GM11168 (cell line): ENCODE data around the gene EXOC4.

Source experiments
- in situ Hi-C: fragments of 300-500 bp; cut with MboI; formaldehyde crosslinking; loops from one replicate; pipeline ENCODE4 v1.12.0; 2022; ENCODE audit warnings: low sequenced_read_pairs; ENCODE audit not compliant: unreplicated experiment

Gene EXOC4

DNA sequence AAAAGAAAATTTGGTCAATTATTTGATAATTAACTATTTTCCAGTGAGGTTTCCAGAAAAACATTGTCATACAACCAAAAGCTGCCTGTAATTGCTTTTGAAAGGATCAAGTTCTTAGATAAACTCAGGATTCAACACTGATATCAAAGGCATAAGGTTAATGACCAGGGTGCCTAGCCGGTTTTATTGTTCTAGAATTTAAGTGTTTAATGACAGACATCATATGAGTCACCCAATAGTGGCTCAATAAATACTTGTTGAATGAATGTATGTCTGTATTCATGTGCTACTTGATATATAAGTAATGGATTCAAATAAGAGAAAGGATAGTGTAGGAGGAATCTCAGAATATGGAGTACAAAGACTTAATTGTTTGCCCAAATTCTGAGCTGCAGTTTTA lies 678.2 kb downstream of the EXOC4 start:
- in situ Hi-C loops, result no loop called here

DNA sequence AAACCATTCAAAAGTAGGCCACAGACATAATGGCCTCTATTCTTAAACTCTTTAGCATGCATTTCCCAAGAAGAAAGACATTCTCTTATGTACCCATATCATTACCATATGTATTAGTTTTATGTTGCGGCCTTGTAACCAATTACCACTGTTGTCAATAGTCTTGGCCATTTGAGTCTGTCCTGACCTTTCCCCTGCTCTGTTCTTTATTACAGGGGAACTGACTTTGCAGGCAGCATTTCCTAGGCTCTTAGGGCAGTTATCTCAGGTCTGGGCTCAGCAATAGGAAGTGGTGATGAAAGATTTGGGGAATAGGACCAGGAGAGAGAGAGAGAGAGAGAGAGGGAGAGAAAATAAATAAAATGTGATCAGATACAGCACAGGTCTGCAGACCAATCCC lies 679.7 kb downstream of the EXOC4 start:
- in situ Hi-C loops, result no loop called here

DNA sequence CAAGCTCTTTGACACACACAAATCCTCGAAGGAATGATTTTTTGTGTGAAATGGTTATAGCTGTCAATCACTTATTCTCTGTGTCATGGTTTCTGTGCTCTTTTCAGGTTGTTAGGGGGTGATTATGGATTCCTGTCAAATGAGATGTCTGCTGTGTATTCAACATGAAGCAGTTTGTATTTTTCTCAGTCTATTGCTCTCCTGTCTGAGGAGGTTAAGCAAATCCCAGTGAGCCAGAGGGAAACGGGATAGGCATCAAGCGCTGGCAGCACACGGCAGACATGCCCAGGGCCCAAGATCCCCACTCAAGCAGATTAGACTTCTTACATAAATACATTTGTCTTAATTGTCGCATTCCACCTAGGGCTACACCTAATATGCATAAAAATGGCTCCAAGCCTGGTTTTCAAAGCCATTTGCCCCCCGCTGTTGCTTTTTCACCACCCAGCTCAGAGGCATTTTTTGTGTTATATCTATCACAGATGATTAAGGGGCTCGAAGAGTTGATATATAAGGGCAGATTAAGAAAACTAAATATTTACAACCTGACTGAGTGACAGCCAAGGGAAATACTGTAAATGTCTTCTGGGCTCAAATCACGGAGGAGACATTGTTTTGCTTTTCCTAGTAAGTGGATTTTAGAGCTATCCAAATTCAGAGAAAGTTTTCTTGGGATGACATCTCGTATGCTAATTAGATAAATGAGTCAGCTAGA lies 681.5 kb downstream of the EXOC4 start:
- in situ Hi-C loops, result no loop called here

DNA sequence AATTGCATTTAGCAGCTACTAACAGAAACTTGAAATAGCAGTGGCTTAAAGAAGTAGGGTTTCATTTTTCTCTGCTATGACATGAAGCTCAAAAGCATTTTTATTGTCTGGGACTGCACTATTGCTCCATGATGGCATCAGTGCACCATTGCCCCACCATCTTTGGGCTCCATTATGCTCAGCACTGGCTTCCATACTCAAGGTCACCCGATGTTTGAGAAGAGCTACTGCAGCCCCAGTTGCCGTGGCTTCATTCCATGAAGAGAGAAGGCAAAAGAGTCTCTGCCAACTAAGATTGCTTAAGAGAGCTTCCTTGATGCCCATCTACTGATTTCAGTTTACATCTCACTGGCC lies 682.1 kb downstream of the EXOC4 start:
- in situ Hi-C loops, result no loop called here

DNA sequence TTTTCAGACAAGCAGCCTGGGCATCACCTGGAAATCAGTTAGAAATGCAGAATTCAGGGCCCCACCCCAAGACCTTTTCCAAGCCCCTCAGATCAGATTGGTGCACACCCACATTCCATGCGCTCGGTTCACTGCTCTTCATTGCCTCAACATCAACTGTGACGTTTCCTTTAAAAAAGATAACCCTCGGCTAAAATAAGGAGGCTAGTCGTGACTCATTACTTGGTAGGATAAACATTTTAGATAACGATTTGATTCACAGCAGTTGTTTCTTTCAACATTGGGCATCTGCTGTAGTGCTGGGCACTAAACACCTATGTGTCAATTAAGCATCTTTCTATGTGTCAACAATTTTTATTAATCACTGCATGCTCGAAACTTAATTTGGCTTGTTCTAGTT lies 683.2 kb downstream of the EXOC4 start:
- in situ Hi-C loops, result no loop called here

DNA sequence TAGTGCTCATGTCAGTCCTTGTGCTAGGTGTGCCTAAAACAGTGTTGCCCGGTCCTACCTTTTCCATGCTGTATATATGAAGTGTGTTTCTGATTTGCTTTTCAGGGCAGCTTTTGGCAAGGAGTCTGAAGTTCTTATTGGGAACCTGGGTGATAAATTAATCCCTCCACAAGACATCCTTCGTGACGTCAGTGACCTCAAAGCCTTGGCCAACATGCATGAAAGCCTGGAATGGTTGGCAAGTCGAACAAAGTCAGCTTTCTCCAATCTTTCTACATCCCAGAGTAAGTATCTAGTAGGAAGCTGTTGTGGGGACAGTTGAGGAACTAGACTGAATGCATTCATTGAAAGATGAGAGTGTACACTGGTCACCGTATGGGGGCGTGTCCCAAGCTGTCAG lies 684.9 kb downstream of the EXOC4 start:
- in situ Hi-C loops, result no loop called here

DNA sequence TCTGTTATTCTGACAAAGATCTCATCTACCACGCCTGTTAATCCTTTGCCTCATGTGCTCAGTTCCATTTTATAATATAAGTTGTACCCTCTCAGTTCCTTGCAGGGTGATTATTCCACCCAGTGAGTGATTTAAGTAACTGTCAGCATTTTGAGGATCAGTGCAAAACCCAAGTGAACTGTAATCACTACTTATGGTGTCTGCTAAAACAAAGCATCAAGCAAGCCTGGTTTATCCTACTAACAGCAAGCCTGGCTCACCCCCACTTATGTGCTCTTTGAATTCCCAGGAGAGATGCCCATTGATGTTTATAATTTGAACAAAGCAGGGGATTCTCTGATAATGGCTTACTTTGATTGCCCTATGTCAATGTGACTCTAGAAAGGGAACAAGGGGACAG lies 687.5 kb downstream of the EXOC4 start:
- in situ Hi-C loops, result no loop called here

DNA sequence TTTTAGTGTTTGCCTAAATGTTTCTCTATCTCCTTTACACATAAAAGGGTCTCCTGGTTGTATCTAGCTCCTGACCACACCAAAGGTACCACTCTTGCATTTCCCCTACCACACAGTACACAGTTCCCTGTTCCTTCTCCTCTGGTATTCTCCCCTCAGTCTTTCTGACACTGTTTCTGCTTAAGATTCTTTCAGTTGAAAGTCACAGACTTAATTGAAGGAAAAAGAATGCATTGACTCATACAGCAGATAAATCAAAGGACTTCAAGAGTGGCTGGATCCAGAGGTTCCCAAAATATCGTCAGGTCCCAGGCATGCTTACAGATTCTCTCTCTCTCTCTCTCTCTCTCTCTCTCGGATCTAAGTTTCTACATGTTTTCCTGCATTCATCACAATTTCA lies 688.6 kb downstream of the EXOC4 start:
- in situ Hi-C loops, result no loop called here

DNA sequence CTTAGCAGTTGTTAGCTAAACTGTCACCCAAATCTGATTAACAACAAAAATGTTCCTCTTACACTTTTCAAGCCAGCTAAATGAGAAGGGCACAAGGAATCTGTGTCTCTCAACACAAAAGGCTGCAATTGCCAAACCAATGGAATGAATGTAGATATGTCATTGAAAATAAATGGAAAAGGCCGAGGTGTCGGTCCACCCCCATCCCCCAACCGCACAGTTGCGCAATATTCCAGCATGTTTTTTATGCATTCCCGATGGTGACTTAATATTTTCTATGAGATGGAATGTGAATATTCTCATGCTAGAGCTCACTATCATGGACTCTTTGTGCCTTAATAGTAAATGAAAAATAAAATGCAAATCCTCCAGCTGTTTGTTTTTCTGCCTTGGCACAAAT lies 692.6 kb downstream of the EXOC4 start:
- in situ Hi-C loops, result no loop called here

DNA sequence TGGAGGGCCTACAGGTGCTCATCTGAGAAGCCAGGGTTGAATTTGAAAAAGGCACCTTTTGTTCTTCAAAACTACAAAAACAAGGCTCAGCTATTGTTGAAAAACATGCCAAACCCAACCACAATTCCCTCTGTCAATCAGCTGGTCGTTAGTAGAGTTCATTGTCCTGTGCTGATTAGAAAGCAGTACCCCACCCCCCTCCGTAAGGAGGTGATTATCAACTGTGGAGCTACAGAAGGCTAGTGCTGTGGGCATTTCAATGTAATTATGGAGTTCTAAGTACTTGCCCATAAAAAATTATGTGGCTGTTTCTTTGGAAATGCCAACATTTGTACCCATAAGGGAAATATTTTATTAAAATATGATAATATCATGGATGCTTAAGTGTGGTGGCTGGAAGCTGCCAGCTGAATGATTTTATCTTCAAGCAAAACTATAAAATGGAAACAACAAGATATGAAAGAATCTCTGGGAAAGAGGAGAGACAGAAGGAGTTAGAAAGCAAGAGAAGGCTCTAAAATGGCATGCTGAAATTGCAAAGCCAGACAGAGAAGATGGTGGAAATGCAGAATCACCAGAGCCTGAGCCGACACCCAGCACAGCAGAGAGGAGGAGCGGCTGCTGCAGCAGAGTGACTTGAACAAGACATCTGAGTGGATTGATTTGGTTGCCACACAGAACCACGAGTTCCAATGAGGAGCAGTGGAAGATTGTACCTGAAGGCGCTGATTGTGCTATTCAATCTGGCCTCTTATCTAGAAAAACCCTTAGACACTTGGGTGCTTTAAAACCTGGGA lies 694.8 kb downstream of the EXOC4 start:
- in situ Hi-C loops, result no loop called here

DNA sequence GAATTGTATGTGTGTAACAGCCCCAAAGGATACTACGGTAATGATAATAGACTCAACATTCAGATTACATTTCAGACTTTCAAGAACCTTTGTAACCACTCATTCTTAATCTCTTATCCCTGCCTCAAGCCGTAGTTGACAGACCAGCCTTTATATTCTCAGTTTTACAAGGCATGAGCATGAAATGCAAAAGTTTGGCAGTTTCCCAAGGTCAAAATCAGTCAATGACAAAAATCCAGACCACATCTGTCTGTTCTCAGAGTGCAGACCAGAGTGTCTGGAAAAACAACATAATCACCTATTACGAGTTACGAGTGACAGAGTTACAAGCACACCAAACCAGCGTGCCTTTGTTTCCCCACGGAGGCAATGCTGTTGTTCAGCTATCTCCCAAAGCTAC lies 695.7 kb downstream of the EXOC4 start:
- in situ Hi-C loops, result no loop called here

DNA sequence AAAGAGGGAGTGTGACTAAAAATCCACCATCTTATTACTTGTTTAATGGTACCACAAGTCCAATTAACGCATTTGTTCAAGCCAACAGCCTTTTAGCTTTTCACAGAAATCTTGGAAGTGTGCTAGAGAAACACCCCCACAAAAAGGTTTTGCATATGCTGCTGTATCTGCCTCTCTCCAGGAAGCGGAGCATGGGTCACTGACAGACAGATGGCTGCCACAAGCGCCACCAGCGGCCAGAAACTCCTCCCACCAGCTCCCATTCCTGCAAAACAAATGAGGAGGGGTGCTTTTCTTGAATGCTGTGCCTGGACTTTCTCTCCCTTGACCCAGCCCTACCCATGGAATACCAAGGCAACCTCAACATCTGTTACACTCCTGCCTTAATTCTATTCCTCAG lies 698.0 kb downstream of the EXOC4 start:
- in situ Hi-C loops, result no loop called here

DNA sequence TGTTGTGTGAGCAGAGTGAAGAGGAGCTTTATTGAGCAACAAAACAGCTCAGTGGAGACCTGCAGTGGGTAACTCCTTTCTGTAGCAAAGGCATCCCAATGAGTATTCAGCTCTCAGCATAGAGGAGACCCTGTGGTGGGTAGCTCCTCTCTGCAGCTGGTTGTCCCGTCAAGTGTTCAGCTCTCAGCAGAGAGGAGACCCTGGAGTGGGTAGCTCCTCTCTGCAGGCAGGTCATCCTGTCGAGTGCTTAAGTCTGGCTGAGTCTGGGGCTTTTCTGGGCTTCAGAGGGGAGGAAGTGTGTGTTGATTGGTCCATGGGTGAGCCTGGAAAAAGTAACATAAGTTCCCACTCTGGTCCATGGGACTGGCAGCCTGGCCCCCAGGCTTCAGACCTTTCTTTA lies 702.3 kb downstream of the EXOC4 start:
- in situ Hi-C loops, result no loop called here

DNA sequence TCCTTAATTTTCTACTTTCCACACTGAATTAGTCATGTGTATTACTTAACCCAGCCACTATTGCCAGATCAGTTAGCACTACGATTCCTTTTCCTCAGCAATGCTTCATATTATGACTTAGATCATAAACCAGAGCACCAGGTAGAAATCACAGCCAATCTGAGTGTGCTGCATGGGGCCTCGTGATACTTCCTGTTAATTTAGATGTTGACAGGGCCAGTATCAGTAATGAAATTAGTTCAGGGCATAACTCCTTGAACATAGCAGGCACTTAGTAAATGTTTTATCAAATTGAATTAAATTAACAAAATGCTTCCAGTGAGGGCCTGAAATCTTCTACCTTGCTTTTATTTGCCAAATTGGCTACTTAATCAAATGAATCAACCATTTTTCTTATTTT lies 705.0 kb downstream of the EXOC4 start:
- in situ Hi-C loops, result no loop called here

DNA sequence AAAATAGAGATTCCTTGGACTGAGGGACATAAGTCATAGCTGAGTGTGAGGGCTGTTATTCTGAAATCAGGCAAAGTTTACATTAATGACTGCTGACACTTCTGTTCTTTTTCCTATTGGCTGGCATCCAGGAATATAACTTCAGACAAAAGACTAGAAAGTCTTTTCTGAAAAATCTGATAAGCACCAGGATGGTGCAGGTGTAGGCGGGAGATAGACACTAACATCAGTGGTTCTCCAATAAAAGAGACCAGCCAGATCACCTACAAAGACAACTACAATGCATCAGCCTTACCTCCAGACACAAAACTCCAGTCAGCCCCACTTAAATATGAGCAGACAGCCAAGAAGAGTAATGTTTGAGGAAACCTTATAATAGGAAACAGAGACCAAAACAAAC lies 705.9 kb downstream of the EXOC4 start:
- in situ Hi-C loops, result no loop called here

DNA sequence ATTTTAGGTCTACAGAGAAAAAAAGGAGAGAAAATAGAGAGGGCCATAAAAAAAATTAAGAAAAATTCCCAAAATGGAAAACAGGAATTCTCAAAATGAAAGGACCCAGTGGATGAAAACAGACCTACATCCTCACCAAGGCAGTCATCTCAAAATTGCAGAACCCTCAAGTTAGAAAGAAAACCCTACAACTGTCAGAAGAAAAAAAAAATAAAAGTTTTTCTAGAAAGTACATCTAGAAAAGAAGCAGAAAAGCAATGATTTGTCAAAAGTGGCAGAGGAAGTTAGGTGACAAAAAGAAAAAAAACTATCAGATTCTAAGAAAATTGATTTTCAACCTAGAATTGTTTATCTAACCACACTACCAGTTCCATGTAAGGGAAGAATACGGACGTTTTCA lies 706.6 kb downstream of the EXOC4 start:
- in situ Hi-C loops, result no loop called here

DNA sequence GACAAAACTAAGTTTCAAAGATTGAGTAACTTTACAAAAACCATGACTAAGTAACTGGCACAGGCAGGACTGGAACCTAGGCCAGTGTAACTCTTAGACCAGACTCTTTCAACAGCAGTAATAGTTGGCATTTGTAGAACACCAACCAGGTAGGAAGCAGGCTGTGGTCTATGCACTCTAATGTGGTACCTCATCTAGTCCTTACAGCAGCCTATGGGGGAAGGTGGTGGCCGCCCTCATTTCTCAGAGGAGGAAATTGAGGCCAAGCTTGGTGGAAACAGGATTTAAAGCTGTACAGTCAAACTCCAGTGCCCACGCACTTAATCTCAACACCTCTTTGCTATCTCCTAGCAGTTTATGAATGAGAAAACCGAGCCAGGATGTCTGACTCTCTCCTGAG lies 708.8 kb downstream of the EXOC4 start:
- in situ Hi-C loops, result loop anchor here (5.0 kb wide), 1 partner anchor 44 kb away; no protein-coding TSS in a partner anchor

DNA sequence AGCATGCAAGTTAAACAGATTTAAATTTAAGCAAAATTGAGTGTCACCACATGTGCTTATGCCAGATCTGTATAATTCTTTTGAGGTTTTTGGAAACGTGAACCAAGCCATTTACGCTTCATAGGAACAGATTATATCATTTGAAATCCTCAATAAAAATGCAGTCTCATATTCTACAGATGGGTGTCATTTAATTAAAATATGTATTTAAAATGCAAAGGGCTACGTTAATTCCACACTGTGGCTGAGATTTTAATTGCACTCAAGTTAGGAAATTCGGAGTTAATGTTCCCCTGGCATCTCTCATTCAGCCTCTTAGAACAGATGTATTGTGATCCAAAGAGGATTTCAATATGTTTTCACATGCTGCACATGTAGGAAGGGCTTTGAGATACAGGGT lies 709.8 kb downstream of the EXOC4 start:
- in situ Hi-C loops, result loop anchor here (5.0 kb wide), 1 partner anchor 45 kb away; no protein-coding TSS in a partner anchor

DNA sequence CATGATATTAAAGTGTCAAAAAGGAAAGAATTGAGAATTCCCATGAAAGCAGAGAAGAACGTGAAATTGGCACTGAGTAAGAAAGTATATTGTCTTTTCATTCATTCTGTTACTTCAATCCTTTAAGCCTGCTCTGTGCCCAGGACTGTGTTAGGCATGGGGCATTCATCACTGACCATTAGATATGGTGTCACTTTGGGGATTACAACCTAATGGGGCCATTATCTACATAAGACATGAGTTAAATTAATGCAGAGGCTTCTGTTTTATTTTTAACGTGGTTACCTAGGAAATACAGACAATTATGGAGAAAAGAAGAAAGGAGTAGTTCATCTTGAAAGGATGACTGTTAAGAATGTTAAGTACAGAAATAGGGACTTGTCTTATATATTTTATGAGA lies 710.8 kb downstream of the EXOC4 start:
- in situ Hi-C loops, result loop anchor here (5.0 kb wide), 1 partner anchor 46 kb away; no protein-coding TSS in a partner anchor

DNA sequence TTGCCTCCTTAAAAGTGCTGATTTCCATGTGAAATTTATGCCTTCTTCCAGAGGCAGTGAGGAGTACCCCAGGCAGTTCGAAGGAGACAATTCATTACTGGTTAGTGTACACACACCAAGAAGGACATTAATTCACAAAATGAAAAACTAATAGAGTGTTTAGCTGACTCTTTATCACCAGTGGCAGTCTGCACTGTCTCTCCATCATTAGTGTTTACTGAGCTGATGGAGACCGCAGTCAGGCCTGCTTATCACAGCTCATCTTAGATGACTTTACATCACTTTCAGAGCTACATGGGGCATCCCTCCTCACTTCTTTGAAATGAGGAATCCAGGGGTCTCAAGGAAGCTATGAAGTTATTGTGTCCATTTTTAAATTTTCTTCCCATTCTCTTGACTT lies 718.7 kb downstream of the EXOC4 start:
- in situ Hi-C loops, result no loop called here

DNA sequence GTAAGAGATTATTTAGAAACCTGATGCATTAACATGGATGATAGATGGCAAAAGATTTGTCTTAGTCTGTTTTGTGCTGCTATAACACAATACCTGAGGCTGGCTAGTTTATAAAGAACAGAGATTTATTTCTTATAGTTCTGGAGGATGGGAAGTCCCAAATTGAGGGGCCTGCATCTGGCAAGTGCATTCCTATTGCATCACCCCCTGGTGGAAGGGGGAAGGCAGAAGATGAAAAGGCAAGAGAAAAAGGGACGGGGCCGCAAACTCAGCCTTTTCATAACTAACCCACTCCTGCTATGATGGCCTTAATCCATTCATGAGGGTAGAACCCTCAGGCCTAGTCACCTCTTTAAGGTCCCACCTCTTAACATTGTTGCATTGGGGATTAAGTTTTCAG lies 720.8 kb downstream of the EXOC4 start:
- in situ Hi-C loops, result no loop called here

DNA sequence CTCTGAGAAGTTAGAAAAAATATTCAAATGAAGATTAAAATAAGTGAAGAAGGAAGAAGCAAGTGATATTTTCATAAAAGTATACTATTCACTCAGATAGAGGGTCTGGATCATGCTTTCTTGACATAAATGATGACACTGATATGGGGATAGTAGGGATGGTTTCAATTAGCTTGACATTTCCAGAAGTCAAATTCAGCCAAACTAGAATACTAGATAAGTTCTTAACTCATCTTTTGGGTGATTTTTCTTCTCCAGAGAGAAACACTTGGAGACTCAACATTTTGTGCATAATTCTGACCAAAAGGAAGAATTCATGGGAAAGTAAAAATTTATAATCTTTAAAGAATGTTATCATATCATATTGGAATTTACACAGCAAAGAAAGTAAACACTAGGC lies 722.3 kb downstream of the EXOC4 start:
- in situ Hi-C loops, result no loop called here
